Activated B cell treated with CpG ODN at 0.5 μM for 24 hours (primary cell): ENCODE data around the gene UBA6. TPM values are rescaled to one million over a fixed set of nuclear protein-coding genes. Genes with fewer than 3 reads are reported as not detected.

Experiments
- ATAC-seq: fragments of 200-7000 bp; cut with Tn5 transposase; one replicate; pipeline ENCODE4 v1.10.0; 2021; ENCODE audit warnings: low read depth, mild to moderate bottlenecking, moderate library complexity
- CTCF ChIA-PET: fragments of 350-600 bp; sonication (Branson Sonifier 250); formaldehyde crosslinking; loops from one replicate; lab custom pipeline; 2021; ENCODE audit warnings: antibody characterized with exemption; lab: Charles Lee
- POLR2A ChIA-PET: fragments of 350-600 bp; sonication (Branson Sonifier 250); formaldehyde crosslinking; loops from one replicate; lab custom pipeline; 2021; ENCODE audit warnings: antibody characterized with exemption; lab: Charles Lee
- DNase-seq: peaks from one replicate; pipeline ENCODE4 v3.0.0; 2022
- H3K27ac Mint-ChIP-seq: one replicate; pipeline ENCODE4 v1.8.0; 2020; ENCODE audit warnings: mixed read lengths
- H3K27me3 Mint-ChIP-seq: one replicate; pipeline ENCODE4 v1.8.0; 2021; ENCODE audit warnings: mixed read lengths
- H3K36me3 Mint-ChIP-seq: one replicate; pipeline ENCODE4 v1.8.0; 2021; ENCODE audit warnings: low read depth, mixed read lengths
- H3K4me1 Mint-ChIP-seq: one replicate; pipeline ENCODE4 v1.8.0; 2021; ENCODE audit warnings: mixed read lengths
- H3K4me3 Mint-ChIP-seq: one replicate; pipeline ENCODE4 v1.8.0; 2020; ENCODE audit warnings: mild to moderate bottlenecking, mixed read lengths
- H3K9me3 Mint-ChIP-seq: one replicate; pipeline ENCODE4 v1.8.0; 2020; ENCODE audit warnings: mixed read lengths
- intact Hi-C: fragments of 100-400 bp; cut with micrococcal nuclease; formaldehyde crosslinking; loops from one replicate; pipeline ENCODE4 v1.15.1; 2024
- total RNA-seq: library from RNA; stranded (reverse); gene quantifications from 2 replicates; pipeline ENCODE4 v1.2.3, GENCODE V29; 2022
- TF ChIP-seq, protein P1 (sequence below): fragments of 200-600 bp; IDR thresholded peaks from one replicate; pipeline ENCODE4 v1.8.0; 2022; ENCODE audit warnings: antibody characterized with exemption, mild to moderate bottlenecking

UBA6 gene
- total RNA-seq, 1 donor from 2014 or later: 70.4 TPM

DNA sequence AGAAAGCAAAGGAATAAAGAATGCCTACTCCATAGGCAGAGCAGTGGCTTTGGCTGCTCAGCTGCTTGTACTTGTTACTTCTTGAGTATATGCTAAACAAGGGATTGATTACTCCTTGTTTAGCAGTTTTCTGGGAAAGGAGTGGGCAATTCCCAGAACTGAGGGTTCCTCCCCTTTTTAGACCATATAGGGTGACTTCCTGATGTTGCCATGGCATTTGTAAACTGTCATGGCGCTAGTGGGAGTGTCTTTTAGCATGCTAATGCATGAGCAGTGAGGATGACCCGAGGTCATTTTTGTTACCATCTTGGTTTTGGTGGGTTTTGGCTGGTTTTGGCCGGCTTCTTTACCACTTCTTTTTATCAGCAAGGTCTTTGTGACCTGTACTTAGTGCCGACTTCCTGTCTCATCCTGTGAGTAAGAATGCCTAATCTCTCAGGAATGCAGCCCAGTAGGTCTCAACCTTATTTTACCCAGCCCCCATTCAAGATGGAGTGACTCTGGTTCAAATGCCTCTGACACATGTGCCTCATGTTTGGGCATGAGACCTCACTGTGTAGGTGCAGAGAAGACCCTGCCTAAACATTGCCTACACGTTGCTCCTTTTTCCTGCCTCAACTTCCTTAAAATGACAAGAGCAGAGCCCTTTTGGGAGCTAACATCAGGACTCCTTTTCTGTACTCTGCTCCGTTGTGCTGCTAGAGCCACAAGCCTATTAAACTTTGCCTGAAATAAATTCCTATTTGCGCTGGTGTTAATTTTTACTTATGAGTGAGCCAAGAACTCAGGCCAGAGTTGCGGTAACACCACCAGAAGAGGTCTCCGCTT, 21.0 kb upstream of the UBA6 start:
- no peaks in the 10 kb centered on the region for H3K4me1 Mint-ChIP-seq
- ChIA-PET POLR2A (no interaction called here), CTCF (interaction anchor here (2.6 kb wide), 1 partner anchor 25 kb away, joined by 8 read pairs; no protein-coding TSS in a partner anchor)
- H3K36me3 Mint-ChIP-seq: peaks cover 30% of the 10 kb centered on the region
- intact Hi-C loops: no loop called here
- H3K27me3 Mint-ChIP-seq: no peaks in the 10 kb centered on the region
- no peak for ATAC-seq
- TF ChIP-seq, protein P1, sequence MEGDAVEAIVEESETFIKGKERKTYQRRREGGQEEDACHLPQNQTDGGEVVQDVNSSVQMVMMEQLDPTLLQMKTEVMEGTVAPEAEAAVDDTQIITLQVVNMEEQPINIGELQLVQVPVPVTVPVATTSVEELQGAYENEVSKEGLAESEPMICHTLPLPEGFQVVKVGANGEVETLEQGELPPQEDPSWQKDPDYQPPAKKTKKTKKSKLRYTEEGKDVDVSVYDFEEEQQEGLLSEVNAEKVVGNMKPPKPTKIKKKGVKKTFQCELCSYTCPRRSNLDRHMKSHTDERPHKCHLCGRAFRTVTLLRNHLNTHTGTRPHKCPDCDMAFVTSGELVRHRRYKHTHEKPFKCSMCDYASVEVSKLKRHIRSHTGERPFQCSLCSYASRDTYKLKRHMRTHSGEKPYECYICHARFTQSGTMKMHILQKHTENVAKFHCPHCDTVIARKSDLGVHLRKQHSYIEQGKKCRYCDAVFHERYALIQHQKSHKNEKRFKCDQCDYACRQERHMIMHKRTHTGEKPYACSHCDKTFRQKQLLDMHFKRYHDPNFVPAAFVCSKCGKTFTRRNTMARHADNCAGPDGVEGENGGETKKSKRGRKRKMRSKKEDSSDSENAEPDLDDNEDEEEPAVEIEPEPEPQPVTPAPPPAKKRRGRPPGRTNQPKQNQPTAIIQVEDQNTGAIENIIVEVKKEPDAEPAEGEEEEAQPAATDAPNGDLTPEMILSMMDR: no peak
- no peaks in the 10 kb centered on the region for H3K9me3 Mint-ChIP-seq
- no peak overlapping the region for H3K27ac Mint-ChIP-seq
- no peak for DNase-seq
- no peak overlapping the region for H3K4me3 Mint-ChIP-seq

- TF ChIP-seq, protein P1: no peak
- no peaks in the 10 kb centered on the region for H3K4me1 Mint-ChIP-seq
- POLR2A ChIA-PET: no interaction called here
- CTCF ChIA-PET: no interaction called here
- H3K27ac Mint-ChIP-seq: no peak overlapping the region
- H3K27me3 Mint-ChIP-seq: no peaks in the 10 kb centered on the region
- ATAC-seq (no peak), DNase-seq (no peak)
- intact Hi-C loops: no loop called here
- no peaks in the 10 kb centered on the region for H3K9me3 Mint-ChIP-seq
- H3K4me3 Mint-ChIP-seq: no peak overlapping the region
- peaks cover 36% of the 10 kb centered on the region for H3K36me3 Mint-ChIP-seq
Measured at GRCh38 chr4:67721315-67721769, 20.4 kb upstream of the UBA6 start.

DNA sequence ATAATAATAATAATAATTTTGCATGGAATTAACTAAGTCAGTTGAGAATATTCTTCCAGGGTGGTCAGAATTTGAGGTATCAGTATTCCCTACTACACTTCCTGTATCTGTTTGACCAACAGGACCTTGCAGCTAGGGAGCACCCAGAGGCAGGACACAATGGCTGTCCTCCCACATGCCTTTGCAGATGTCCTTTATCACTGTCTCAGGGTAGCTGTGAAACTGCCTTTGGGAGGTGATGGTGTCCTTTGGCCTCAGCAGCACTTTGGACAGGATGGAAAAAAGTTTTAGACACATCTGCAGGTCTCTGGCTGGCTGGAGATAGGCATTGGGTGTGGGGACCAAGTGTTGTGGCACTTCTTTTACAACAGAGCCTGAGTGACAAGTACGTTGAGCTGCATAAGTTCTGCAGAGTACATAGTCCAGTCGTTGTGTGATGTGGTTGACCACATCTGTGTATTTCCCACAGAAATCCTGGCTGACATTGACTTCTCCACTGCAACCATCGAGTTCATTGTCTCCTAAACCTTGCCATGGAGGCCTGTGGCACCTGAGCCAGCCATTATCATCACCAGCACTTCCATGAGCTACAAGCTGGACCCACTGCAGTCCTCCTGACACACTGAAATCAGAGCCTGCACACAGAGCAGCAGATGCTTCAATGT, 19.1 kb upstream of the UBA6 start:
- H3K36me3 Mint-ChIP-seq: peaks cover 39% of the 10 kb centered on the region
- TF ChIP-seq, protein P1: no peak
- intact Hi-C loops: no loop called here
- no peak for DNase-seq
- ChIA-PET CTCF (no interaction called here), POLR2A (no interaction called here)
- no peaks in the 10 kb centered on the region for H3K4me1 Mint-ChIP-seq
- H3K27me3 Mint-ChIP-seq: no peaks in the 10 kb centered on the region
- no peak for ATAC-seq
- H3K9me3 Mint-ChIP-seq: no peaks in the 10 kb centered on the region
- H3K4me3 Mint-ChIP-seq: no peak overlapping the region
- H3K27ac Mint-ChIP-seq: no peak overlapping the region

GRCh38 chr4:67718848-67719247, 17.9 kb upstream of the UBA6 start:
- H3K4me3 Mint-ChIP-seq: no peak overlapping the region
- H3K27ac Mint-ChIP-seq: no peak overlapping the region
- DNase-seq: no peak
- intact Hi-C loops: no loop called here
- TF ChIP-seq, protein P1: no peak
- peaks cover 43% of the 10 kb centered on the region for H3K36me3 Mint-ChIP-seq
- H3K4me1 Mint-ChIP-seq: peaks cover 8% of the 10 kb centered on the region
- ChIA-PET POLR2A (no interaction called here), CTCF (no interaction called here)
- no peak for ATAC-seq
- no peaks in the 10 kb centered on the region for H3K27me3 Mint-ChIP-seq
- no peaks in the 10 kb centered on the region for H3K9me3 Mint-ChIP-seq

DNA sequence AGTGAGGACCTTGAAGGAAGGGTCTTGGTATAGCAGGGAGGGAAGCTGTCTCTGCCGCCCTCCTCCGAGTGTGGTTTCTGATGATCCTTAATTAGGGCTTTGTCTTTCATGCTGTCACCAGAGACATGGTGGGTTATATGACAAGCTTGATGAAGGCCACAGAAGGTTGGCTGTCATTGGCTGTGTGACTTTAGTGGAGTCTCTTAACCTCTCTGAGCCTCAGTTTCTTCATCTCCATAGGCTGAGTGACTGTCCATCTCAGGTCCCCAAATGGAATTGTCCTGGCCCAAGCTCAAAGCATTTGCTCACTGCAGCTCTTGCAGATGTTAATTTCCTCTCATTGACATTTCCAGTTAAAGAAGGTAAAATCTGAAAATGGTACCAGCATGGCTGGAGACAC, 16.6 kb upstream of the UBA6 start:
- ChIA-PET POLR2A (no interaction called here), CTCF (no interaction called here)
- peaks cover 11% of the 10 kb centered on the region for H3K4me1 Mint-ChIP-seq
- H3K27me3 Mint-ChIP-seq: no peaks in the 10 kb centered on the region
- H3K27ac Mint-ChIP-seq: no peak overlapping the region
- no peak for DNase-seq
- ATAC-seq: no peak
- TF ChIP-seq, protein P1: no peak
- H3K36me3 Mint-ChIP-seq: peaks cover 42% of the 10 kb centered on the region
- intact Hi-C loops: no loop called here
- no peak overlapping the region for H3K4me3 Mint-ChIP-seq
- no peaks in the 10 kb centered on the region for H3K9me3 Mint-ChIP-seq
